Measurements from ENCODE around the gene PRKCSH. TPM values are rescaled to one million over a fixed set of nuclear protein-coding genes. Genes with fewer than 3 reads are reported as not detected.
"Not testable (repeated sequence)": the region's sequence is repeated elsewhere in the genome, so short reads cannot be mapped to it uniquely, and the experiment has no call there.

PRKCSH gene
- total RNA-seq, 1 donor from 2014 or later = 182 TPM

- DNase-seq (ENCODE audit: low spot score) = no peak
Observed at GRCh38 chr19:11418549-11419506, 16.6 kb upstream of the PRKCSH start, which contains the start of gene RGL3. TSS of gene RGL3 (minus strand) at chr19:11419314. CDS start at chr19:11419278, 36 bp downstream.

- peak; percentile 84 for DNase-seq (ENCODE audit: low spot score)
Observed at GRCh38 chr19:11420429-11421370, 14.7 kb upstream of the PRKCSH start.

DNA sequence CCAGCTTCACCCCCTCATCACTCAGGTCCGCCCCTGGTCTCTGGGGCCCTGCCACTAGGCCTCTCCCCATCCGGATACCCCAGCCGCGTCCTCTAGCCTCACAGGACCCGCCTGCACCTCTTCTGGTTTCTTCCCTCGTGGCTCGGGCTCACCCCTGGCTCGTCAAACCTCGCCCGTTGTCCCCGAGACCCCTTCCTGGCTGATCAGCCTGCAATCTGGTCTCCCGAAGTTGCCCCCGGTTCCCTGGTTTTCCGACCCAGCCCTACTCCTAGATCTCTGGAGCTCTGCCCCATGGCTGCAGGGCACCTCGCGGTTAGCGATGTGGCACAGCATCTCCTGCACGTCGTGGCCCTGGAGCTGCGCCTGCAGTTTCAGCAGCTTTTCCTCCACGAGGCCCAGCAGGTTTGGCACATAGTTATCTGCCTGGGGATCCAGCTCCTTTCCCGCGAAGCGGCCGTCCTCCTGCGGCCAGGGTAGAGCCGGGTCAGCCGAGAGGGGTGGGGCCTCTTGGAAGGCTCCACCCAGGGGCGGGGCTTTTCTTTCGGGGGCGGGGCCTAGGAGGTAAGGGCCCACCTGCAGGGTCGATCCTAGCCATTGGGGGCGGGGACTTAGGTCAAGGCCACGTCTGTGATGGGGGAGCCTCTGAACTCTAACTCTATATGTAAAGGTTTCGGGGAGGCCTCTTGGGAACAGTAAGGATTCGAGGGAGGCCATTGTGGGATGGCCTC is 13.9 kb upstream of the PRKCSH start:
- peak; percentile 47 for DNase-seq (ENCODE audit: low spot score)

GRCh38 chr19:11422163-11423065 is 13.0 kb upstream of the PRKCSH start:
- peak; percentile 83 for DNase-seq (ENCODE audit: low spot score)

DNA sequence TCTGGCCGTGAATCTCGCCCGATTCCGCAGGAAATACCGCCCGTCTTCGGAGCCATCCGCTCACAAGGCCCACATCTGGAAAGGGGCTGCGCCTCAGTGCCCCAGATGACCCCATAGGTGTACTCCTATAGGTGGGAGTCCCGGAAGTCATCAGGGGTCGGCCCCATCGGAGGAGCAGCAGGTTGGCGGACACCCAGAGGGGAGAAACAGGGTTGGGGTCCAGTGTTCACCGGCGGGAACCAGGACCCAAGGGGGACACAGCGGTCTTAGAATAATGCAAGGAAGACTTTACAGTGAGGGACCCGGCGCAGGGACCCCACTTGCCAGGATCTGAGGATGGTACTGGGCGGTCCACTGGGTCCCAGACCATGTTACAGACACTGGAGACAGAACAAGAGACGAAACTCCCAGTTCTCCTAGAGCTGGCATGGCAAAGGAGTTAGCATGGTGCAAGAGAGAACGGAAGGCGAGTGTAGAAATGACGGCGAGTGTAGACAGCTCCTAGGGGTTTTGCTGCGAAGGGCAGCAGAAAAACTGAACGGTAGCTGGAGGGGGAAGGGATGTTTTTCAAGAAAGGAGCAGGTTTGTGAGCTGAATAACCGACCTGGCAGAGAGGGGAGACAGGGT is 12.2 kb upstream of the PRKCSH start:
- DNase-seq (ENCODE audit: low spot score) = no peak

DNA sequence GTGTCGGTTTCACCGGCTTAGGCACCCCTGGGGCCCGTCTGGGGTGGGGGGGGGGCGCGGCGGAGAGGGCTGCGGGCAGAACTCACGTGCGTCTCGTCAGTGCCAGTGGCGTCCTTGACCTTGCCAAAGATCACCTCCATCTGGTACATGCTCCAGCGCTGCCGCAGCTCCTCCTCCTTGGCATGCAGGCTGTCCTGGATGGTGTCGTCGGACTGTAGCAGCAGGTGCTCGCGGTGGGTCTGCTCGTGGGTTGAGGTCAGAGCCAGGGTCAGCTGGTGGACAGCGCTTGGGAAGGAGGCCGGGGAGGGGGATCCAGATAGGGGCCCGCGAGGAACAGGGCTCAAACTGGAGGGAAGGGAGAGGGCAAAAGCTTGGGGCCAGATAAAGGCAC is 11.6 kb upstream of the PRKCSH start:
- no peak for DNase-seq (ENCODE audit: low spot score)

GRCh38 chr19:11425719-11426457 is 9.5 kb upstream of the PRKCSH start:
- no peak for DNase-seq (ENCODE audit: low spot score)

DNA sequence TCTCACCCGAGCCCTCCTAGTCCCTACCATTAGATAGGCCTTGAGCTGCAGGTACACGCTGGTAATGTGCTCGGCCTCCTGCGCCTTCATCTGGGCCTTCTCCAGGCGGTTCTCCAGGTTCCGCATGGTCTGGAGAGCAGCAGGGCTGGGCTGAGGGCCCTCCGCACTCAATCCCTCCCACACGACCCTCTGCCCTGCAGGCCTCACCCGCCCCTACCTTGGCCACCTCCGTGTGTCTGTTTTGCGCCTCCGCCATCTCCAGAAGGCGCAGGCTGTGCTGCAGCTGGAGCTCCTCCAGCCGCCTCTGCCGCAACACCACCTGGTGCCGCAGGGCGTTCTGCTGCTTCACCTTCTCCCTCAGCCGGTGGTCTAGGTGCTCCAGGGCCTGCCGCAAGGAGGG is 8.8 kb upstream of the PRKCSH start:
- DNase-seq (ENCODE audit: low spot score) = no peak

- not testable (repeated sequence) for DNase-seq (ENCODE audit: low spot score)
Observed at GRCh38 chr19:11433526-11433925, 1.9 kb upstream of the PRKCSH start.

GRCh38 chr19:11434703-11435056 is 755 bp upstream of the PRKCSH start:
- DNase-seq (ENCODE audit: low spot score) = no peak

GRCh38 chr19:11435833-11436313 is 438 bp downstream of the PRKCSH start:
- DNase-seq (ENCODE audit: low spot score) = no peak

DNA sequence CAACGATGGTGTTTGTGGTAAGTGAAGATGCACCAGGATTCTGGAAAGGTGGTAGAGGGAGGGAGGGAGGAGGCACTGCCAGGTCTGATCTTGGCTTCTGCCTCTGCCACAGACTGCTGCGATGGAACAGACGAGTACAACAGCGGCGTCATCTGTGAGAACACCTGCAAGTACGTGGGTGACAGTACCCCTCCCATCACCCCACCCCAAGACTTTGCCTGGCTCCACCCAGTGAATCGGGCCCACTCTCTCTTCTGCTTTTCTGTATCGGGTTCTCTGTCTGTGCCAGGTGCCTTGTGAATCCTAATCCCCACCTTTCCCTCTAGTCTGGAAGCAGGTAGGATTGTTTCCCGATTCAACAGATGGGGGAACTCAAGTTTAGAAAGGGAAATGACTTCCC is 2.5 kb downstream of the PRKCSH start:
- DNase-seq (ENCODE audit: low spot score) = no peak

GRCh38 chr19:11444059-11444458 is 8.6 kb downstream of the PRKCSH start:
- no peak for DNase-seq (ENCODE audit: low spot score)

DNA sequence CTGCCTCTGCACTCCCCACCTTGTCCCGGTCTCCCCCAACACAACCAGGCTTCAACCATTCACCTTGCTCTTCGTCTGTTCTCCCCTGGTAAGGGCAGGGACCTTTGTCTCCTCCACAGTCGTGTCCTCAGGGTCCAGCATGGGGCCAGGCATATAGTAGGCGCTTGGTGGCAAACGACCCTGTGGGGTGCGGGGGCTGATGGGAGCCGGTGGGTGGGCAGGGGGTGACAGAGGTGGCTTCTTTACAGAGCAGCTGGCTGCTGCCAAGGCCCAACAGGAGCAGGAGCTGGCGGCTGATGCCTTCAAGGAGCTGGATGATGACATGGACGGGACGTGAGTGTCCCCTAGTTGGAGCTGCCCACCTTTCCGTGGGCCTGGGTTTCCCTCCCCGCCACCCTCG is 9.7 kb downstream of the PRKCSH start:
- no peak for DNase-seq (ENCODE audit: low spot score)

GRCh38 chr19:11446271-11446651 is 10.8 kb downstream of the PRKCSH start:
- DNase-seq (ENCODE audit: low spot score) = no peak

DNA sequence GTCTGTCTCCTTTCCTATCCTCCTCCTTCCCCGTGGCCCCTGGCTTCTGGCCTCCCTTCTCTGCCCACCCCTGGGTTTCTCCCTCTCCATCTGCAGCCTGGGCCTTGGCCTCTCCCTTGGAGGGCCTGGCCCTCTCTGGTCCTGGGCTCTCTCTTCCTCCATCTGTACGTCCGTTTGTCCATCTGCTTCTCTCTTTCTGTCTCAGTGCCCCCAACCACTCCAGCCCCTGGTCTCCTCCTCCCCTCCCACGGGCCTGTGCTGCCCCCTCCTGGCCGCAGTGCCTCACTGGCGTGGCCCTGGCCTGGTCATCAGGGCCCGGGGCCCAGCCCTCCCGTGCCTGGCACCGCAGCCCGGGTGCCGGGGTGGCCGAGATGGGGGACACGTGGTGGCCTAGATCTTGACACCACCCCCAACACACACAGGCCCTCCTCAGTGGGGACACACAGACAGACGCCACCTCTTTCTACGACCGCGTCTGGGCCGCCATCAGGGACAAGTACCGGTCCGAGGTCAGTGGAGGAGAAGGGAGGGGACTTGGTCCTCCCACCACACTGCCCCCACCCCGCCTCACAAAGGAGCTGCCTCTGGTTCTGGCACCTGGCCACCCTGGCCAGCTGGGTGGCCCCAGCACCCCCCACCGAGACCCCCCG is 11.3 kb downstream of the PRKCSH start:
- DNase-seq (ENCODE audit: low spot score) = peak; percentile 23

DNA sequence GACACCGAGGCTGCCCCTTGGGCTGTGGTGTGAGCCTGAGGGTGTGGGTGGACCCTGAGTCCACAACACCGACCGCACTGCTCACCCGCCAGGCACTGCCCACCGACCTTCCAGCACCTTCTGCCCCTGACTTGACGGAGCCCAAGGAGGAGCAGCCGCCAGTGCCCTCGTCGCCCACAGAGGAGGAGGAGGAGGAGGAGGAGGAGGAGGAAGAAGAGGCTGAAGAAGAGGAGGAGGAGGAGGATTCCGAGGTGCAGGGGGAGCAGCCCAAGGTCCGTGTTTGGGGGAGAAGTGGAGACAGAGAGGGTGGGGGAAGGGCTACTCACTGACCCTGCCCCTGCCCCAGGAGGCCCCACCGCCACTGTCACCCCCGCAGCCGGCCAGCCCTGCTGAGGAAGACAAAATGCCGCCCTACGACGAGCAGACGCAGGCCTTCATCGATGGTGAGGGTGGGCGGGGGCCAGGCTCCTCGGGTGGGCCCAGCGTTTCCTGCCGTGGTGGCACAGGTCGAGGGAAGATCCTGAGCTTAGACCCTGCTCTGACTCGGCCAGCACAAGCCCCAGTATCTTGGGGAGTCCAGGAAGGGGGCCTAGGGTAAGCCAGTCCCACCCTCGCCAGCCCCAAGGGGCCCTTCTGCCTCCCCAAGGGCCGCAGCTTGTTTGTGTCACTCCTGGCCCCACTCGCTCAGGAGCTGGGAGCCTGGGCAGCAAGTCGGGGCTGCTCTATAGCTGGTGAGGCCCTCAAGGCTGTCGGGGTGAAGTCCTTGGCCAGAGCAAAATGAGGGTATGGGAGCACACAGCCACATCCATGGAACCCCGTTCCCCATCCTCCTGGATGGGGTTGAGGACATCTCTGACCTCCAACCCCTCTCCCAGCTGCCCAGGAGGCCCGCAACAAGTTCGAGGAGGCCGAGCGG is 12.2 kb downstream of the PRKCSH start:
- no peak for DNase-seq (ENCODE audit: low spot score)

DNA sequence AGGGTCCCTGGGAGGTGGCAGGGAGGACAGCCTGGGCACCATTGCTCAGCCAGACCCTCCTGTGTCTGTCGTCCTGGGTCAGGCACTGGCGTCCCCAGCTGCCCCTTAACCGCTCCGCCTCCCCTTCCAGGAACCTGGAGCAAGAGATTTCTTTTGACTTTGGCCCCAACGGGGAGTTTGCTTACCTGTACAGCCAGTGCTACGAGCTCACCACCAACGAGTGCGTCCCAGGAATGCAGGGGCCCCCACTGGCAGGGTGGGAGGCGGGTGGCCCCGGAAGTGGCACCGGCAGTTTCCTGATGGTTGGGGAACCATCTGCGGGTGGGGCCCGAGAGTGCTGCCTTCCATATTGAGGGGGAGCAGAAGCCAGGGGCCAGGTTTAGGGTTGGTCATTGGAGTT is 13.0 kb downstream of the PRKCSH start:
- no peak for DNase-seq (ENCODE audit: low spot score)

Measured in umbilical cord (tissue), 2 donors.